A673 (cell line): ENCODE data around the gene SMC2.

Source experiments
- CTCF ChIP-seq: fragments of 300-800, 200-600 bp; sonication (generic); conservative IDR thresholded peaks from 2 replicates; pipeline ENCODE4 v1.5.1; 2017; ENCODE audit warnings: low read depth, mild to moderate bottlenecking, antibody characterized with exemption, low read length, moderate library complexity, mixed read lengths
- EZH2 ChIP-seq: fragments of 200-600 bp; sonication (generic); IDR thresholded peaks from 2 replicates; pipeline ENCODE4 v1.6.1; 2017; ENCODE audit warnings: borderline replicate concordance, low read depth, mild to moderate bottlenecking, mixed read lengths, antibody characterized with exemption, low read length; ENCODE audit not compliant: poor library complexity, severe bottlenecking

GRCh38 chr9:104099630-104100029, 5.5 kb downstream of the SMC2 start:
- TF ChIP-seq CTCF (no peak), EZH2 (no peak)
